ENCODE measurements around the gene GIMAP1.
"Not testable (repeated sequence)": the region's sequence is repeated elsewhere in the genome, so short reads cannot be mapped to it uniquely, and the experiment has no call there.

GIMAP1 gene

DNA sequence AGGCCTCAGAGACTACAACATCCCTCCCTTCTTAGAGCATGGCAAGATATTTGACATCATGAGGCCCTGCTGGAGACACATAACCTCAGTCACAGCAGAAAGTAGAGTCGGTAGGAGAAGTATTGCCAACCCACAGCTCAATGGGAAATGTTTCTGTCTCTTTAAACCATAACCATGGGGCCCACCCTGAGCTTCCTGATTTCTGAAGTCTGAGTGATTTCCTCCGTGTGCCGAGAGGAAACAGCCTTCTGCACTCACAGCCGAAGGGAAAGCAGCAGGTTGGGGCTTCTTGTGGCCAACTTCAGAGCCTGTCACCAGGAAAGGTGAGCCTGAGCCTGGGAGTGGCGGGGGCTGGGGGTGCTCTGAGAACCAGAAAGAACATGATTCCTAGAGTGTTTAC is at the start of gene GIMAP1:
TSS of gene GIMAP1 (plus strand) at position 246 of the 400 bp plus-strand sequence. CDS start 2,435 bp downstream, outside the sequence.
- Histone ChIP-seq H3K4me3 (peak within 1 kb of the TSS; percentile 27 to 47 (median 35)), H3K27ac (peak within 1 kb of the TSS; percentile 45 to 95 (median 79))

GRCh38 chr7:150668472-150668911 is 47.9 kb upstream of the GIMAP1 start:
- Histone ChIP-seq H3K4me3 (no peak overlapping the region), H3K27ac (peak overlapping the region in 7 of 21 experiments; percentile 25 to 90 (median 82))

GRCh38 chr7:150668977-150669376 is 47.4 kb upstream of the GIMAP1 start:
- peak overlapping the region in 6 of 21 experiments; percentile 2 to 90 (median 83) for H3K27ac ChIP-seq
- no peak overlapping the region for H3K4me3 ChIP-seq

GRCh38 chr7:150671798-150672585 is 44.4 kb upstream of the GIMAP1 start:
- H3K27ac ChIP-seq, H3K4me3 ChIP-seq: not testable (repeated sequence)

- no peak overlapping the region for H3K4me3 ChIP-seq
- peak overlapping the region in 14 of 21 experiments; percentile 12 to 93 (median 70) for H3K27ac ChIP-seq
These were observed 40.7 kb upstream of the GIMAP1 start for GRCh38 chr7:150675714-150676113.

GRCh38 chr7:150676276-150676675 is 40.1 kb upstream of the GIMAP1 start:
- peak overlapping the region in 13 of 21 experiments; percentile 3 to 93 (median 69) for H3K27ac ChIP-seq
- not testable (repeated sequence) for H3K4me3 ChIP-seq

GRCh38 chr7:150676854-150677253 is 39.6 kb upstream of the GIMAP1 start:
- peak overlapping the region in 12 of 21 experiments; percentile 24 to 93 (median 73) for H3K27ac ChIP-seq

DNA sequence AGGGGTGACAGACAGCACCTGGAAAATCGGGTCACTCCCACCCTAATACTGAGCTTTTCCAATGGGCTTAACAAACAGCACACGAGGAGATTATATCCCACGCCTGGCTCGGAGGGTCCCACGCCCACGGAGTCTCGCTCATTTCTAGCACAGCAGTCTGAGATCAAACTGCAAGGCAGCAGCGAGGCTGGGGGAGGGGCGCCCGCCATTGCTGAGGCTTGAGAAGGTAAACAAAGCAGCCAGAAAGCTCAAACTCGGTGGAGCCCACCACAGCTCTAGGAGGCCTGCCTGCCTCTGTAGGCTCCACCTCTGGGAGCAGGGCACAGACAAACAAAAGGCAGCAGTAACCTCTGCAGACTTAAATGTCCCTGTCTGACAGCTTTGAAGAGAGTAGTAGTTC is 37.8 kb upstream of the GIMAP1 start:
- H3K4me3 ChIP-seq = not testable (repeated sequence)
- H3K27ac ChIP-seq = peak overlapping the region in 8 of 21 experiments; percentile 3 to 93 (median 68)

More at GRCh38 chr7:150676854-150677253, 39.6 kb upstream of the GIMAP1 start:
- H3K4me3 ChIP-seq = not testable (repeated sequence)

DNA sequence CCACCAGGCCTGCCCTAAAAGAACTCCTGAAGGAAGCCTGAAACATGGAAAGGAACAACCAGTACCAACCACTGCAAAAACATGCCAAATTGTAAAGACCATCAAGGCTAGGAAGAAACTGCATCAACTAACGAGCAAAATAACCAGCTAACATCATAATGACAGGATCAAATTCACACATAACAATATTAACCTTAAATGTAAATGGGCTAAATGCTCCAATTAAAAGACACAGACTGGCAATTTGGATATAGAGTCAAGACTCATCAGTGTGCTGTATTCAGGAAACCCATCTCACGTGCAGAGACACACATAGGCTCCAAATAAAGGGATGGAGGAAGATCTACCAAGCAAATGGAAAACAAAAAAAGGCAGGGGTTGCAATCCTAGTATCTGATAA is 36.0 kb upstream of the GIMAP1 start:
- not testable (repeated sequence) for H3K27ac ChIP-seq, H3K4me3 ChIP-seq

GRCh38 chr7:150685219-150686029 is 31.0 kb upstream of the GIMAP1 start, which contains the start of gene GIMAP2:
GIMAP2 (plus strand) TSS chr7:150685706; CDS start chr7:150687060, 1,354 bp downstream.
- peak within 1 kb of the TSS; percentile 26 to 97 (median 83) for H3K27ac ChIP-seq
- H3K4me3 ChIP-seq = peak within 1 kb of the TSS; percentile 15 to 47 (median 39)

DNA sequence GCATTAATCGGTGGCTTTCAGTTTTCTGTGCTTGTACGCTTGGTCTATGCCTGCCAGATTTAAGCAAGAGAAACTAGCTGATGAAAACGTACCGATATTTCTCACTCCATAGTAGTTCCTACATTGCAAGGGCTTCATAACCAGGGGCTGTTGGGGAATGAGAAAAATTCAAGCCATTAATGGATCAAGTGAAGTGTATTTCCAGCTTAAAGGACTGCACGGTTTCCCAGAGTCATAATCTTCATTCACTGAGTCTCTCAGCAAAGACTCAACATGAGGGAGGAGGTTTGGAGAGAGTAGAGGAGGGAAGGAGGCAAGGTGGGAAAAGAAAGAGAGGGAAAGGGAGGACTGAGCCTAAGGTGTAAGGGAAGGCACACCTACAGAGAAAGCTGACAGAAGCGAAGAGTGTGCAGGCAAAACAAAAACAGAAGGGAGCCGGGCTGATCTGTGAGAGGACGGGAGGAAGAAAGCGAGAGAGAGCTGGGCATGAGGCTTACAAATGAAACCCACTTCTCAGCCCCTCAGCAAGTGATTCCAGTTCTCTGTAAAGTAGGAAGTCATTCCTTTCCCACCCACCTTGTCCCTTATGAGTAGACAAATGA is 30.3 kb upstream of the GIMAP1 start:
- Histone ChIP-seq H3K4me3 (peak overlapping the region; percentile 15 to 47 (median 39)), H3K27ac (peak overlapping the region; percentile 2 to 97 (median 83))

- Histone ChIP-seq H3K4me3 (no peak overlapping the region), H3K27ac (no peak overlapping the region)
These were observed 27.8 kb upstream of the GIMAP1 start for GRCh38 chr7:150688630-150689029.

DNA sequence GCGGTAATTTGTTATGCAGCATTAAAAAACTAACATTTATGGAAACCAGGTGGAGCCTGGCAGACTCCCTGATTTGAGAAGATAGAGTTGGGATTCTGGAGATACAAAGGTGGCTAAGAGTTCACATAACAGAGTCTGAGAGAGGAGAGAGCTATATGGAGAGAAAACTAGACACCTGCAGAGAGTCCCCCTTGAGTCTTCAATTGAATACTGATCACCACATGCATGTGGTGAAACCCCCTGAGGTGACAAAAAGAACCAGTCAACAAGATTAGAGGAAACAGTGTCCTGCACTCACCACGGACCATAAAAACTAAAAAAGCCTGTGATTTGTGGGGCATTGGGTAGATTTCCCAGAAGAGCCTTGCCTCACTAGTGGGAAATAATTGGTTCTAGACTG is 20.8 kb upstream of the GIMAP1 start:
- no peak overlapping the region for H3K4me3 ChIP-seq
- H3K27ac ChIP-seq = no peak overlapping the region

DNA sequence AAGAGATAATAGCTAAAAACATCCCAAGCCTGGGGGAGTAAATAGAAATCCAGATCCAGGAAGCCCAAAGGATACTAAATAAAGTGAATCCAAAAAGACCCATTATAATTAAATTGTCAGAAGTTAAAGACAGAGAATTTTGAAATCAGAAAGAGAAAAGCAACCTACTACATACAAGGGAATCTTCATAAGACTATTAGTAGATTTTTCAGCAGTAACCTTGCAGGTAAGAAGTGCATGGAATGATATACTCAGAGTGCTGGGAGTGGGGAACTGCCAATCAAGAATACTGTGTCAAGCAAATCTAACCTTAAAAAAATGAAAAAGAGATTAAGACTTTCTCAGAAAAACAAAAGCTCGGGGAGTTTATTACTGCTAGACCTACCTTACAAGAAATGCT is 13.2 kb upstream of the GIMAP1 start:
- no peak overlapping the region for H3K27ac ChIP-seq
- H3K4me3 ChIP-seq = no peak overlapping the region

- Histone ChIP-seq H3K27ac (peak overlapping the region in 17 of 21 experiments; percentile 2 to 95 (median 81)), H3K4me3 (no peak overlapping the region)
These were observed 1.1 kb upstream of the GIMAP1 start for GRCh38 chr7:150715293-150715692.

- peak overlapping the region in 19 of 21 experiments; percentile 48 to 95 (median 80) for H3K27ac ChIP-seq
- peak overlapping the region in 2 of 7 experiments; percentile 35 to 45 for H3K4me3 ChIP-seq
These were observed 675 bp upstream of the GIMAP1 start for GRCh38 chr7:150715738-150716137.

DNA sequence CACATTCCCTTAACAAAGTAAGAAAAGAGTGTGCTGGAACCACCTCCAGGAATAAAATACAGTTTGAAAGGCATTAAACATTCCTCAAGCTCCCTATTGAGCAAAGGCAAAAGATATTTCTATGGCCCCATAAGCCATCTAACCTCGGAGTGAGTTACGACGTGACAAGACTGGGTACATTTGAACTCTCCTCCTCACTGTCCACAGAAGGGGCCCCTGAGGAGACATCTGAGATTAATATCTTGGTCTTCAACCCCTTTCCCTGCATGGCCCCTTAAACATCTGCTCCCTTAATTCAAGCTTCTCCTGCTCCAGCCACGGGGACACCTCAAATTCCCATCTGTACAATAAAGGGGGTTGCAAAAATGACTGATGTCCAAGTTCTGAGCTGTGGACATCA is 526 bp downstream of the GIMAP1 start:
- peak overlapping the region; percentile 27 to 47 (median 35) for H3K4me3 ChIP-seq
- peak overlapping the region; percentile 45 to 95 (median 79) for H3K27ac ChIP-seq

DNA sequence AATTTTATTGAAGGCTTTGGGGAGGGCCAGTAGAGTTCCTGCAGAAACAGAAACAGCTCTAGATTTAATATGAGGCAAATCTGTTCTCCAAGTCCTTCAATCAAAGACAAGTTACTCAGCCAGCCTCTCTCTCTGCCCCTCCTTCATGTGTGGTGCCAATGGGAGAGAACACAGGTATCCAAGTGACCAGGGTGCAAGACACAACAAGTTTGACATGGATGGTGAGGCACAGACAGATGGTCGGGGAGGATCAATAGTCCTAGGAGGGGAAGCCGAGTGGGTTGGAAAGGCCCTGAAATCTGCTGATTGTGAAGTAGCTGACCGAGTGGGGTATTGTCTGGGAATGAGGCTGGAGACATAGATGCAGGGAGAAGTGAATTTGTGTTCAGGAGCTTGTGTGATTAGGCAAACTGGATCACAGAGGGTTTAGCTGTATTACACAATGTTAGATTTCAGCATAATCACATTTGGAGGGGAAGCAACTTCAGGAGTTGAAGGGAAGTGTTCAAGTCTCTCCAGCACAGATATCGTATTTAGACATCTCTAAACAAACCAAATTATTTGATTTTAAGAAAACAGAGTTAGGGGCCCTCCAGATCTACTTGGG is 1.5 kb downstream of the GIMAP1 start:
- peak overlapping the region in 6 of 7 experiments; percentile 27 to 47 (median 38) for H3K4me3 ChIP-seq
- H3K27ac ChIP-seq = peak overlapping the region in 14 of 21 experiments; percentile 6 to 95 (median 84)

DNA sequence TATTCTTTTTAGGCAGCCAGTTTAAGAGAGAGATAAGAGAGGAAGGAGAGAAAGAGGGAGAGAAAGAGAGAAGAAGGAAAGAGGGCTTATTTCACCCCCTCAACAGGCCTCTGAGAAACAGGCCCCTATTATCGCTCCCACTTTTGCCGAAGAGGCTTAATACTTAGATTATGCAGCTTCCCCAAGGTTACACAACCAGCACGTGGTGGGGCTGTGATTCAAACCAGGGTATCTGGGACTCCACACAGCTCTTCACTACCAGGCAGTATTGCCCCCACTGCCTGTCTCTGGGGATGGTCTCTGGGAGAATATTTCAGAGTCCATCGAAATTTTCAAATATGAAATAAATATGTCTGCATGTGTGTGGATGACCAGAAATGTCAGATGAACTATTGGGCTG is 3.0 kb downstream of the GIMAP1 start:
- H3K27ac ChIP-seq = peak overlapping the region in 3 of 21 experiments; percentile 14 to 94 (median 21)

More for the DNA sequence above, 3.0 kb downstream of the GIMAP1 start:
- no peak overlapping the region for H3K4me3 ChIP-seq

All from skin epidermis (tissue), 12 donors.